A673 (cell line): Measurements from ENCODE around the gene ENGASE. TPM values are rescaled to one million over a fixed set of nuclear protein-coding genes. Genes with fewer than 3 reads are reported as not detected.

Experiments
- BruUV-seq: library from RNA; stranded (reverse); fragments of 400-500 nt; replicated peaks from 2 replicates; lab custom pipeline; 2021; lab: Mats Ljungman, UMichigan
- CTCF ChIA-PET: fragments of 300-600 bp; sonication (Branson Sonifier 250); formaldehyde crosslinking; loops from one replicate; lab custom pipeline; 2022; ENCODE audit warnings: antibody characterized with exemption; lab: Charles Lee
- POLR2A ChIA-PET: fragments of 300-600 bp; sonication (Branson Sonifier 250); formaldehyde crosslinking; loops from one replicate; lab custom pipeline; 2022; ENCODE audit warnings: antibody characterized with exemption; ENCODE audit not compliant: low non-redundant PET; lab: Charles Lee
- DNase-seq: peaks from one replicate; pipeline ENCODE4 v3.0.0-alpha.2; 2015; ENCODE audit warnings: low spot score
- H3K27ac ChIP-seq: fragments of 200-600 bp; sonication (generic); 2 replicates; pipeline ENCODE4 v1.5.1; 2016; ENCODE audit warnings: mixed run types, low read depth, mild to moderate bottlenecking, mixed read lengths, antibody characterized with exemption, low read length; ENCODE audit not compliant: poor library complexity, severe bottlenecking
- H3K27me3 ChIP-seq: fragments of 200-600 bp; sonication (generic); replicated peaks from 2 replicates; pipeline ENCODE4 v1.6.1; 2017; ENCODE audit warnings: mixed run types, low read depth, mild to moderate bottlenecking, mixed read lengths, antibody characterized with exemption, low read length; ENCODE audit not compliant: insufficient read depth, poor library complexity
- H3K36me3 ChIP-seq: fragments of 200-600 bp; sonication (generic); 2 replicates; pipeline ENCODE4 v1.6.1; 2016; ENCODE audit warnings: mixed run types, mild to moderate bottlenecking, mixed read lengths, antibody characterized with exemption, low read length; ENCODE audit not compliant: insufficient read depth, poor library complexity, severe bottlenecking
- H3K4me1 ChIP-seq: fragments of 200-600 bp; sonication (generic); 2 replicates; pipeline ENCODE4 v1.6.1; 2017; ENCODE audit warnings: mixed run types, mild to moderate bottlenecking, mixed read lengths, antibody characterized with exemption, low read length; ENCODE audit not compliant: insufficient read depth, poor library complexity, severe bottlenecking
- H3K4me3 ChIP-seq: fragments of 200-600 bp; sonication (generic); 2 replicates; pipeline ENCODE4 v1.5.1; 2016; ENCODE audit warnings: low read depth, mixed run types, mild to moderate bottlenecking, mixed read lengths, low read length; ENCODE audit not compliant: poor library complexity, severe bottlenecking
- H3K9me3 ChIP-seq: fragments of 200-600 bp; sonication (generic); 2 replicates; pipeline ENCODE4 v1.6.1; 2016; ENCODE audit warnings: mixed run types, low read depth, mild to moderate bottlenecking, mixed read lengths, antibody characterized with exemption, low read length; ENCODE audit not compliant: poor library complexity, severe bottlenecking
- EZH2 ChIP-seq: fragments of 200-600 bp; sonication (generic); IDR thresholded peaks from 2 replicates; pipeline ENCODE4 v1.6.1; 2017; ENCODE audit warnings: borderline replicate concordance, low read depth, mild to moderate bottlenecking, mixed read lengths, antibody characterized with exemption, low read length; ENCODE audit not compliant: poor library complexity, severe bottlenecking
- intact Hi-C: fragments of 100-400 bp; cut with micrococcal nuclease; formaldehyde crosslinking; loops from one replicate; pipeline ENCODE4 v1.10.0; 2022; ENCODE audit not compliant: unreplicated experiment
- total RNA-seq: library from RNA; stranded (reverse); gene quantifications from 2 replicates; pipeline ENCODE4 v1.2.3, GENCODE V29; 2021
- TF ChIP-seq, protein P1 (sequence below): fragments of 300-800, 200-600 bp; sonication (generic); conservative IDR thresholded peaks from 2 replicates; pipeline ENCODE4 v1.5.1; 2017; ENCODE audit warnings: low read depth, mild to moderate bottlenecking, antibody characterized with exemption, low read length, moderate library complexity, mixed read lengths

ENGASE gene
- total RNA-seq, 1 experiment from 2014 or later: 24.4 TPM

DNA sequence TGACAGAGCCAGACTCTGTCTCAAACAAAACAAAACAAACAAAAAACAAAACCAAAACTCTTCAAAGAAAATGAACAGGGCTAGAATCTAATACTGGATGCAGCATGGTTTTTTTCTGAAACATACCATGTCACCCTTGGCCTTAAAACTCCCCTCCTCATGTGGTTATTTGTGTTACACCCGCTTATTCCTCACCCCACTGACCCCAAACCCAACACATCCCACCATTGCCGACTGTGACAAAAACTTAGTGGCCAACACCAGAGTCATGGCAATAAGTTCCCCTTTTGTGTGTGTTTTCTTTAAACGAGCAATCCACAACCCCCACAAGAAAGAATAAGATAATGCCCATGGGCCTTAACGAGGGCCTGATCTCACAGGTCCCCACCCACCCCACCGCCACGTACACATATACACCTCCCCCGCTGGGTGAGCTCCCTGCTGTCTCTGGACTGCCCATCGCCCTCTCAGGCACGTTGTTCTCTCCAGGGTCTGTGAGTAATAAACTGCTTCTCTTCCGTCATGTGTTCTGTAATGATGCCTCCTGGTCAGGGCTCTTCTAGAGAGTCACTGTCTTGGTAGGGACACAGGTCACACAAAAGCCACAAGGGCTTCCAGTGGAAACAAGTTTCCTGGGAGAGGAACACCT lies 16.8 kb upstream of the ENGASE start:
- CTCF ChIA-PET: no interaction called here
- H3K36me3 ChIP-seq: no peaks in the 10 kb centered on the region
- H3K27me3 ChIP-seq: no peaks in the 10 kb centered on the region
- BruUV-seq: no TSS peak
- H3K9me3 ChIP-seq: peaks cover 10% of the 10 kb centered on the region
- no peak overlapping the region for H3K4me3 ChIP-seq
- POLR2A ChIA-PET: interaction anchor here (0.6 kb wide), 1 partner anchor 10 kb away, joined by 3 read pairs; no protein-coding TSS in a partner anchor
- intact Hi-C loops: no loop called here
- DNase-seq: no peak
- no peak for TF ChIP-seq EZH2
- TF ChIP-seq, protein P1, sequence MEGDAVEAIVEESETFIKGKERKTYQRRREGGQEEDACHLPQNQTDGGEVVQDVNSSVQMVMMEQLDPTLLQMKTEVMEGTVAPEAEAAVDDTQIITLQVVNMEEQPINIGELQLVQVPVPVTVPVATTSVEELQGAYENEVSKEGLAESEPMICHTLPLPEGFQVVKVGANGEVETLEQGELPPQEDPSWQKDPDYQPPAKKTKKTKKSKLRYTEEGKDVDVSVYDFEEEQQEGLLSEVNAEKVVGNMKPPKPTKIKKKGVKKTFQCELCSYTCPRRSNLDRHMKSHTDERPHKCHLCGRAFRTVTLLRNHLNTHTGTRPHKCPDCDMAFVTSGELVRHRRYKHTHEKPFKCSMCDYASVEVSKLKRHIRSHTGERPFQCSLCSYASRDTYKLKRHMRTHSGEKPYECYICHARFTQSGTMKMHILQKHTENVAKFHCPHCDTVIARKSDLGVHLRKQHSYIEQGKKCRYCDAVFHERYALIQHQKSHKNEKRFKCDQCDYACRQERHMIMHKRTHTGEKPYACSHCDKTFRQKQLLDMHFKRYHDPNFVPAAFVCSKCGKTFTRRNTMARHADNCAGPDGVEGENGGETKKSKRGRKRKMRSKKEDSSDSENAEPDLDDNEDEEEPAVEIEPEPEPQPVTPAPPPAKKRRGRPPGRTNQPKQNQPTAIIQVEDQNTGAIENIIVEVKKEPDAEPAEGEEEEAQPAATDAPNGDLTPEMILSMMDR: no peak
- no peak overlapping the region for H3K27ac ChIP-seq
- H3K4me1 ChIP-seq: no peaks in the 10 kb centered on the region

DNA sequence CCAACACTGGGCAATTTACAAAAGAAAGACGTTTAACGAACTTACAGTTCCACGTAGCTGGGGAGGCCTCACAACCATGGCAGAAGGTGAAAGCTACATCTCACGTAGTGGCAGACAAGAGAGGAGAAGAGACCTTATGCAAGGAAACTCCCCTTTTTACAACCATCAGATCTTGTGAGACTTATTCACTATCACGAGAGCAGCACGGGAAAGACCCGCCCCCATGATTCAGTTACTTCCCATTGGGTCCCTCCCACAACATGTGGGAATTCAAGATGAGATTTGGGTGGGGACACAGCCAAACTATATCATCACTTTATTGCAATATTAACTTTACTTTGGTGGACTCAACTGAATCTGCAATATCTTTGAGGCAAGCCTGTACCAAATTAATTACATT lies 11.9 kb upstream of the ENGASE start:
- CTCF ChIA-PET: no interaction called here

DNA sequence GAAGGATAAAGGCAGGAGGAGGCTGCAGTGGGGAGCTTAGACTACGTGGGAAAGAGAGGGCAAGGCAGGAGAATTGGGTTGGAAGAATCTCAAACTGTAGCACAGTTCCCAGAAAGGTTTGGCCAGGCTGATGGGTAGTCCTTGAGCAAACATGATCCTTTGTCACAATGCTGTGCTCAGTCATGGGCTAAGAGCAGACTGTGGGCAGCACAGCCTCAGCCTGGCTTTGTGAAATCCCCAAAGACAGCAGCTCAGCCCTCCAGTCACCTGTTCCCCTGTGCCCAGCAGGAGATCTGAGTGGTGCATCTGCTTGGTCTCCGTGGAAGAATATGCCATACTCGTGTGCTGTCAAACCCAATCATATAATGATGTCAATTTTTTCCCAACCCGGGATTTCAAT lies 10.6 kb upstream of the ENGASE start:
- H3K4me1 ChIP-seq: no peaks in the 10 kb centered on the region

More for the DNA sequence above, 11.9 kb upstream of the ENGASE start:
- BruUV-seq: no TSS peak
- POLR2A ChIA-PET: no interaction called here
- Histone ChIP-seq H3K27me3 (no peaks in the 10 kb centered on the region), H3K27ac (no peak overlapping the region), H3K4me3 (no peak overlapping the region), H3K36me3 (no peaks in the 10 kb centered on the region), H3K4me1 (no peaks in the 10 kb centered on the region), H3K9me3 (no peaks in the 10 kb centered on the region)
- TF ChIP-seq EZH2: no peak
- TF ChIP-seq, protein P1: no peak
- no peak for DNase-seq
- intact Hi-C loops: no loop called here

More for the DNA sequence above, 10.6 kb upstream of the ENGASE start:
- Histone ChIP-seq H3K4me3 (no peak overlapping the region), H3K27ac (no peak overlapping the region), H3K27me3 (no peaks in the 10 kb centered on the region), H3K9me3 (no peaks in the 10 kb centered on the region), H3K36me3 (no peaks in the 10 kb centered on the region)
- no peak for DNase-seq
- TF ChIP-seq, protein P1: no peak
- TF ChIP-seq EZH2: no peak
- POLR2A ChIA-PET: no interaction called here
- CTCF ChIA-PET: no interaction called here
- intact Hi-C loops: no loop called here
- BruUV-seq: no TSS peak
